Activated CD8-positive, alpha-beta memory T cell treated with anti-CD3 and anti-CD28 coated beads, Interleukin-2, amount 10 ng/mL, durations not matched to agents 7 days and 5 days (primary cell): ENCODE measurements around the gene RNF212. TPM values are rescaled to one million over a fixed set of nuclear protein-coding genes. Genes with fewer than 3 reads are reported as not detected.

Source experiments
- ATAC-seq: fragments of 150-1000 bp; cut with Tn5 transposase; one replicate; pipeline ENCODE4 v1.10.0; 2021; ENCODE audit warnings: moderate library complexity
- CTCF ChIA-PET: fragments of 350-600 bp; sonication (Branson Sonifier 250); formaldehyde crosslinking; loops from one replicate; lab custom pipeline; 2021; ENCODE audit warnings: antibody characterized with exemption; lab: Charles Lee
- DNase-seq: peaks from one replicate; pipeline ENCODE4 v3.0.0-alpha.2; 2020
- H3K27ac Mint-ChIP-seq: one replicate; pipeline ENCODE4 v1.8.0; 2021; ENCODE audit warnings: mild to moderate bottlenecking, mixed read lengths
- H3K27me3 Mint-ChIP-seq: one replicate; pipeline ENCODE4 v1.8.0; 2021; ENCODE audit warnings: mixed read lengths
- H3K36me3 Mint-ChIP-seq: one replicate; pipeline ENCODE4 v1.8.0; 2021; ENCODE audit warnings: mild to moderate bottlenecking, mixed read lengths
- H3K4me1 Mint-ChIP-seq: one replicate; pipeline ENCODE4 v1.8.0; 2021; ENCODE audit warnings: mixed read lengths
- H3K4me3 Mint-ChIP-seq: one replicate; pipeline ENCODE4 v1.8.0; 2021; ENCODE audit warnings: mild to moderate bottlenecking, moderate library complexity, mixed read lengths
- H3K9me3 Mint-ChIP-seq: one replicate; pipeline ENCODE4 v1.8.0; 2022; ENCODE audit warnings: low read depth, mixed read lengths
- total RNA-seq, 2 experiments: library from RNA; stranded (reverse); gene quantifications; one replicate each; pipeline ENCODE4 v1.2.3, GENCODE V29; 2021

Gene RNF212
- total RNA-seq, 2 experiments from 2014 or later: 1.2 to 3.2 TPM

DNA sequence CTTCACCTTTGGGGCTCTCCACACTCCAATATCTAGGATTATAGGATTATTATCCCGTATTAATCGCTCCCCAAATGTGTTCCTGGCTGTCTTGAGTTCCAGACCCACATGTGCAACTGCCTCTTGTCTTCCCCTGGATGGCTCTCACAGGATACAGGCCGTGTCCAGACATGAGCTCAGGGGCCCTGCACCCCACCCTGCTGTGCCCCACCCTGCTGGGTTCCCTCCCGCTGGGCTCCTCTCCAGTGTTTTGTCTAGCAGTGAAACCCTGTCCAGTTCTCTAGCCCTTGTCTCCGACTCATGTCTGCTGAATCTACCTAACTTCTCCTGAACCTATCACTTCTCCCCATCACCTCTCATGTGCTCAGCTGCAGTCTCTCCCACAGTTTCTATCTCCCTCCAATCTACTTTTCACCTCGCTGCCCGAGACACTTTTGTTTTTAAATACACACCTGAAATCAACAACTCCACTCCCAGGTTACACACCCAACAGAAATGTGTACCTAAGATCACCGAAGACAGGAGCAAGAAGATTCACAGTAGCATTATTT is 2.0 kb downstream of the RNF212 start:
- DNase-seq (no peak), ATAC-seq (no peak)
- Mint-ChIP-seq H3K4me1 (no peaks in the 10 kb centered on the region), H3K27ac (no peak overlapping the region), H3K4me3 (no peak overlapping the region), H3K9me3 (no peaks in the 10 kb centered on the region), H3K27me3 (peaks cover 29% of the 10 kb centered on the region), H3K36me3 (no peaks in the 10 kb centered on the region)
- CTCF ChIA-PET: no interaction called here

DNA sequence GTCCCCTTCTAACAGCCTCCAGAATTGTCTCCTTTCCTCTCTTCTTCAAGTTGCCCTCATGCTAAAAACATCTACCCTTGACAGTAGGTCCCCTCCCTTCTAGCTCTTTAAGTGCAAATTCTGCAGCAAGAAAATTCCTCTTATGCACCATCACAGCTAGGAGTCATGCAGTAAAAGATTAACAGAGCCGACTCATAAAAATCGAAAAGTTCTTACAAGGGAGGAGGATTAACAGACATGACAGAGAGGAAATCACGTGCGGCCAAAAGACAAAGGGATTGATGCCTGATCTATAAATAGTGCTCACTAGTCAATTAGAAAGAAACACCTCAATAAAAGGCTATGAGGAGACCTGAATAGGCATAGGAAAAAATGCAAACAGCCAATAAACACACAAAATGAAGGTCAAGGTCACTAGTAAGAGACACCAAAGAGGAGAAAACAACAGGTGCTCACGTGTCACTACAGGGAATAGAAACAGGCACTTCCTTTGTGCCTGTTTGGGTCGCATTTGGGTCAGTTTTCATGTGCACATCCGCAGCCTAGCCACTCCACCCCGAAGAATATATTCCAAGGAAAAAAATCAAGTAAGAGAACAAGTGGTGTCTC is 3.4 kb downstream of the RNF212 start:
- no peak for ATAC-seq
- no peak for DNase-seq
- Mint-ChIP-seq H3K27me3 (peaks cover 17% of the 10 kb centered on the region), H3K4me1 (no peaks in the 10 kb centered on the region), H3K36me3 (no peaks in the 10 kb centered on the region), H3K27ac (no peak overlapping the region), H3K4me3 (no peak overlapping the region), H3K9me3 (no peaks in the 10 kb centered on the region)
- CTCF ChIA-PET: no interaction called here

GRCh38 chr4:1109333-1109732 is 4.0 kb downstream of the RNF212 start:
- Mint-ChIP-seq H3K4me1 (no peaks in the 10 kb centered on the region), H3K9me3 (no peaks in the 10 kb centered on the region), H3K36me3 (no peaks in the 10 kb centered on the region), H3K4me3 (no peak overlapping the region), H3K27me3 (peaks cover 17% of the 10 kb centered on the region), H3K27ac (no peak overlapping the region)
- ATAC-seq: no peak
- CTCF ChIA-PET: no interaction called here
- no peak for DNase-seq

- Mint-ChIP-seq H3K27ac (no peak overlapping the region), H3K4me1 (no peaks in the 10 kb centered on the region), H3K36me3 (no peaks in the 10 kb centered on the region), H3K9me3 (no peaks in the 10 kb centered on the region), H3K27me3 (peaks cover 9% of the 10 kb centered on the region), H3K4me3 (no peak overlapping the region)
- CTCF ChIA-PET: interaction anchor here (1.9 kb wide), 1 partner anchor 26 kb away, joined by 5 read pairs; no protein-coding TSS in a partner anchor
- DNase-seq (no peak), ATAC-seq (no peak)
These were observed 7.7 kb downstream of the RNF212 start for GRCh38 chr4:1105662-1106061.

GRCh38 chr4:1105067-1105466 is 8.3 kb downstream of the RNF212 start:
- DNase-seq: no peak
- H3K9me3 Mint-ChIP-seq: no peaks in the 10 kb centered on the region
- H3K4me3 Mint-ChIP-seq: no peak overlapping the region
- H3K27ac Mint-ChIP-seq: no peak overlapping the region
- peaks cover 7% of the 10 kb centered on the region for H3K27me3 Mint-ChIP-seq
- CTCF ChIA-PET: interaction anchor here (1.9 kb wide), 1 partner anchor 26 kb away, joined by 5 read pairs; no protein-coding TSS in a partner anchor
- no peaks in the 10 kb centered on the region for H3K4me1 Mint-ChIP-seq
- H3K36me3 Mint-ChIP-seq: no peaks in the 10 kb centered on the region
- ATAC-seq: no peak

- ATAC-seq: no peak
These were observed 8.7 kb downstream of the RNF212 start for GRCh38 chr4:1104647-1105046.

DNA sequence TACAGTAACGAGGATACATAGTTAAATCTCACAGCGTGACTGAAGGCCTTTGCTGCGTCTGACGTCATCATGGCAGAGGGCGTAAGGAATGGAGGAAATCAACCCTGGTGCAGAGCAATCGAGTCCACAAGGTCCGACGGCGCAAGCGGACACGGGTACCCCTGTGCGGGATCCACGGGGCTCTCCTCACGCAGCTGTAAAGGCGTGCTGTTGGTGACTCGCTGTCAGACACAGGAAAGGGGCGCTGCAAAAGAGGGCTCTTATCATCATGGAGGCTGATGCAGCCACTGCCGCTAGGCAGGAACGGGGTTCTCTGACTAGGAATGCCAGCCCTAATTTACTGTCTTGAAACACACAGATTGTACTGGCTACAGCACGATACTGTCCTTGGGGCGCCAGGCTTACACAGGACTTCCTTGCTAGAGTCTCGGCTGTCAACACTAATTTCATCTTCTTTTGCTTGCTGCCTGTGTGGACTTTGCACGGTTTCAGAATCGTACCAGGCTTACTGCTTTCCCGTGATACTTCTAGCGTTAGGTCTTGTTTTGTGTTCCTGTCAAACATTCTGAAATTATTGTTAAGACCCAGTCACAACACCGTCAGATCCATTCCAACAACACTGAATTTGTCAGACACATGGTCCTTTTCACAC is 13.6 kb downstream of the RNF212 start:
- Mint-ChIP-seq H3K4me3 (no peak overlapping the region), H3K27ac (no peak overlapping the region)
- ATAC-seq: no peak

More at GRCh38 chr4:1104647-1105046, 8.7 kb downstream of the RNF212 start:
- H3K36me3 Mint-ChIP-seq: no peaks in the 10 kb centered on the region
- H3K9me3 Mint-ChIP-seq: no peaks in the 10 kb centered on the region
- H3K27ac Mint-ChIP-seq: no peak overlapping the region
- CTCF ChIA-PET: no interaction called here
- no peak overlapping the region for H3K4me3 Mint-ChIP-seq
- peaks cover 2% of the 10 kb centered on the region for H3K27me3 Mint-ChIP-seq
- no peaks in the 10 kb centered on the region for H3K4me1 Mint-ChIP-seq
- DNase-seq: no peak

DNA sequence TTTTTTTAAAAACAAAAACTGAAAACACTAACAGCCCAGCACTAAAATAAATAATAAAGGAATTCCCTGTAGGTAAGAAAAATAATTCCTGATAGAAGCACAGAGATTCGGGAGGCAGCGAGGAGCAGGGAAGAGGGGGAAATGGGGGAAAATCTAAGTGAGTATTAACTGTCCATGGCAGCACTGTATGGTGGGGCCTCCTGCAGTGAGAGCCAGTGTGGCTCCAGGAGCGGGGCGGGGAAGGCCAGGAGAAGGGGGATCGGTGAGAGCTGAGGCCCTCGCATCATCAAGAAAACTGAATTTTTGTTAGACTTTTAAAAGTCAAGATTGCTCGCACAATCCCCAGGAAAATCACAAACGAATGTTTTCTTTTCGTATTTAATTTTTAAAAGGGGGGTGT is 14.1 kb downstream of the RNF212 start:
- Mint-ChIP-seq H3K27me3 (no peaks in the 10 kb centered on the region), H3K36me3 (no peaks in the 10 kb centered on the region), H3K27ac (no peak overlapping the region), H3K4me3 (no peak overlapping the region), H3K9me3 (no peaks in the 10 kb centered on the region), H3K4me1 (no peaks in the 10 kb centered on the region)
- DNase-seq (peak; percentile 15), ATAC-seq (no peak)
- CTCF ChIA-PET: no interaction called here

More for the DNA sequence above, 13.6 kb downstream of the RNF212 start:
- Mint-ChIP-seq H3K36me3 (no peaks in the 10 kb centered on the region), H3K4me1 (no peaks in the 10 kb centered on the region), H3K9me3 (no peaks in the 10 kb centered on the region), H3K27me3 (no peaks in the 10 kb centered on the region)
- CTCF ChIA-PET: interaction anchor here (0.8 kb wide), 1 partner anchor 22 kb away, joined by 3 read pairs; no protein-coding TSS in a partner anchor
- peak; percentile 33 for DNase-seq

DNA sequence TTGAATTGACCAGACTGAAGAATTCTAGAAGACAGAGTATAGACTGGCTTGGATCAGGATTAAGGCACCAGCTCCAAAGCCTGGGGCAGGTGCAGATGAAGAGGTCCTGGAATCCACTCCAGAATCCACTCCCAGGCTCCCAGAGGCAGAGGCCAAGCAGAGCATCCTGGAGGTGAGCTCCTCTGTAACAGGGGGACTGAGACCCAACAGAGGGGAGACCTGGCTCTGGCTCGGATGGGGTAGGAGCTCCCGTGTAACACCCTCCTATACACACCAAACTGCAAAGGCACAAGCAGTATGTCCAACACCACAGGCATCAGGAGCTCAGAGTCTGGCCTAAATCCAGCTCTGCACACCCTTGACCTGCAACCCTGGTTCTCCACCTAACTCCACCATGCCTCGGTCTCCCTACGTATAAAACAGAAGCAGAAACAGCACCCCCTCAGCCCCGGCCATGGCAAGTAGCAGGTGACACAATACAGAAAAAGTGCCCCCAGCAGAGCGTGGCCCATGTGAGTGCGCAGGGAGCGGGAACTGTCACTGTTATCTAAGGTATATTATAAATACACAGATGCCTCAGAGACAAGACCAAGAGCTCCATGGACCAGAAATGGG is 14.9 kb downstream of the RNF212 start:
- CTCF ChIA-PET: no interaction called here
- no peak overlapping the region for H3K4me3 Mint-ChIP-seq
- no peak overlapping the region for H3K27ac Mint-ChIP-seq
- no peaks in the 10 kb centered on the region for H3K36me3 Mint-ChIP-seq
- no peaks in the 10 kb centered on the region for H3K4me1 Mint-ChIP-seq
- DNase-seq (peak; percentile 25), ATAC-seq (no peak)
- no peaks in the 10 kb centered on the region for H3K27me3 Mint-ChIP-seq
- H3K9me3 Mint-ChIP-seq: no peaks in the 10 kb centered on the region

GRCh38 chr4:1097553-1097952 is 15.8 kb downstream of the RNF212 start:
- Mint-ChIP-seq H3K9me3 (no peaks in the 10 kb centered on the region), H3K27me3 (no peaks in the 10 kb centered on the region), H3K4me3 (no peak overlapping the region), H3K4me1 (no peaks in the 10 kb centered on the region), H3K36me3 (no peaks in the 10 kb centered on the region), H3K27ac (no peak overlapping the region)
- ATAC-seq (no peak), DNase-seq (peak; percentile 23)
- CTCF ChIA-PET: no interaction called here

DNA sequence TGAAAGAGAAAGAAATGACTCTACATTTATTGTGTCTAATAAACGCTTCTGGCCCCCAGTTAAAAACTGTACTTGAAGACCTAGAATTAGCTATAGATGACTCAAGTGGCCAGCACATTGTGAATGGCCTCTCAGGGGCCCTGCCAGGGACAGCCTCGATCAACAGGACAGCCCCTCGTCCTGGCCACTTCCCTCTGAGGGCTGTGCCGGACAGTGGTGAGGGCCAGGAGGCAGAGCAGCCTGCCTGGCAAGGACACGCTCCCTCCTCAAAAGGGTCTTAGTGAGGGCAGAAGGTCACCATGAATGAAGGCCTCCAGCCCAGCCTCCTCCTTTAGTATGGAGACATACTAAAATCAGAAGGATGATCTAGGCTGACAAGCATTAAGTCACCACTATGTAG is 16.5 kb downstream of the RNF212 start:
- DNase-seq: peak; percentile 27

GRCh38 chr4:1094336-1094690 is 19.1 kb downstream of the RNF212 start:
- Mint-ChIP-seq H3K27me3 (no peaks in the 10 kb centered on the region), H3K36me3 (peaks cover 1% of the 10 kb centered on the region), H3K27ac (no peak overlapping the region), H3K9me3 (peaks cover 1% of the 10 kb centered on the region), H3K4me3 (no peak overlapping the region), H3K4me1 (no peaks in the 10 kb centered on the region)
- ATAC-seq: no peak
- CTCF ChIA-PET: no interaction called here
- no peak for DNase-seq

More for the DNA sequence above, 16.5 kb downstream of the RNF212 start:
- H3K27ac Mint-ChIP-seq: no peak overlapping the region
- no peaks in the 10 kb centered on the region for H3K4me1 Mint-ChIP-seq
- CTCF ChIA-PET: no interaction called here
- no peaks in the 10 kb centered on the region for H3K9me3 Mint-ChIP-seq
- H3K36me3 Mint-ChIP-seq: no peaks in the 10 kb centered on the region
- no peak overlapping the region for H3K4me3 Mint-ChIP-seq
- H3K27me3 Mint-ChIP-seq: no peaks in the 10 kb centered on the region
- ATAC-seq: no peak

GRCh38 chr4:1093391-1094335 is 19.7 kb downstream of the RNF212 start:
- CTCF ChIA-PET: no interaction called here
- no peak overlapping the region for H3K4me3 Mint-ChIP-seq
- H3K27me3 Mint-ChIP-seq: no peaks in the 10 kb centered on the region
- no peak overlapping the region for H3K27ac Mint-ChIP-seq
- DNase-seq (no peak), ATAC-seq (no peak)
- peaks cover 2% of the 10 kb centered on the region for H3K36me3 Mint-ChIP-seq
- no peaks in the 10 kb centered on the region for H3K4me1 Mint-ChIP-seq
- peaks cover 2% of the 10 kb centered on the region for H3K9me3 Mint-ChIP-seq
